K562 (cell line): ENCODE data around the gene CHDH. TPM values are rescaled to one million over a fixed set of nuclear protein-coding genes. Genes with fewer than 3 reads are reported as not detected.

ENCODE experiments used
- E2F4 ChIP-seq: sonication (generic); formaldehyde crosslinking; IDR thresholded peaks from 2 replicates; pipeline ENCODE4 v1.8.0; 2022; ENCODE audit warnings: mild to moderate bottlenecking, low read depth, missing genetic modification reagents
- ETV5 ChIP-seq: sonication (generic); formaldehyde crosslinking; IDR thresholded peaks from 2 replicates; pipeline ENCODE4 v1.4.0; 2020; ENCODE audit warnings: low read depth, mild to moderate bottlenecking, missing genetic modification reagents
- KDM5B ChIP-seq: fragments of 200-600 bp; sonication (generic); IDR thresholded peaks from 2 replicates; pipeline ENCODE4 v1.6.1; 2012; ENCODE audit warnings: low read depth, mild to moderate bottlenecking, moderate library complexity, low read length, control low read depth, inconsistent platforms; ENCODE audit not compliant: insufficient replicate concordance
- MAX ChIP-seq: sonication (generic); formaldehyde crosslinking; IDR thresholded peaks from 2 replicates; pipeline ENCODE4 v1.9.0; 2022; ENCODE audit warnings: mild to moderate bottlenecking, missing genetic modification reagents
- NONO ChIP-seq, 2 experiments: fragments of 200-400 bp in 1 of 2; fragments of 450-650 bp in 1 of 2; formaldehyde crosslinking in 1 of 2; IDR thresholded peaks; 2 replicates each; pipeline ENCODE4 v1.6.1; 2017; ENCODE audit warnings: low read depth in 2 of 2, mild to moderate bottlenecking in 2 of 2, moderate library complexity in 2 of 2, low read length in 1 of 2
- NR2C2 ChIP-seq, 2 experiments: fragments of 200-800 bp in 1 of 2; sonication (Bioruptor generic) in 1 of 2; sonication (generic) in 1 of 2; formaldehyde crosslinking in 1 of 2; IDR thresholded peaks; 2 replicates each; pipeline versions ENCODE4 v1.6.1 to v1.8.0; 2016 to 2022; ENCODE audit warnings: mild to moderate bottlenecking in 1 of 2, missing compliant biosample characterization in 1 of 2, missing genetic modification characterization in 1 of 2, missing genetic modification reagents in 1 of 2
- PHF8 ChIP-seq: fragments of 200-600 bp; sonication (generic); IDR thresholded peaks from 2 replicates; pipeline ENCODE4 v1.6.1; 2012; ENCODE audit warnings: mixed run types, mild to moderate bottlenecking, inconsistent platforms, low read length, moderate library complexity, borderline replicate concordance
- POLR2AphosphoS5 ChIP-seq: IDR thresholded peaks from 2 replicates; pipeline ENCODE4 v1.6.1; 2011; ENCODE audit warnings: mild to moderate bottlenecking, low read depth, low read length, moderate library complexity; ENCODE audit not compliant: control insufficient read depth, insufficient read depth
- RNF2 ChIP-seq: sonication (generic); IDR thresholded peaks from 2 replicates; pipeline ENCODE4 v1.6.1; 2016
- TAF1 ChIP-seq: IDR thresholded peaks from 2 replicates; pipeline ENCODE4 v1.6.1; 2011; ENCODE audit warnings: mild to moderate bottlenecking, low read length, moderate library complexity; ENCODE audit not compliant: insufficient read depth, control insufficient read depth, severe bottlenecking; ENCODE audit errors: extremely low read depth
- VEZF1 ChIP-seq: fragments of 200-800 bp; sonication (Bioruptor generic); IDR thresholded peaks from 2 replicates; pipeline ENCODE4 v1.6.1; 2017; ENCODE audit warnings: missing genetic modification characterization, missing compliant biosample characterization
- ZNF217 ChIP-seq: sonication (generic); formaldehyde crosslinking; IDR thresholded peaks from 2 replicates; pipeline ENCODE4 v1.8.0; 2022; ENCODE audit warnings: mild to moderate bottlenecking, missing genetic modification reagents
- ZNF639 ChIP-seq, 2 experiments: fragments of 200-800 bp in 1 of 2; sonication (Bioruptor generic) in 1 of 2; sonication (generic) in 1 of 2; formaldehyde crosslinking in 1 of 2; IDR thresholded peaks in 1 of 2; conservative IDR thresholded peaks in 1 of 2; 2 replicates each; pipeline versions ENCODE4 v1.5.0 to v1.6.1; 2016 to 2020; ENCODE audit warnings: missing compliant biosample characterization in 1 of 2, missing genetic modification characterization in 1 of 2, missing genetic modification reagents in 1 of 2
- polyA plus RNA-seq, 8 experiments: library from polyadenylated mRNA; depleted of rRNA in 4 of 8; stranded (reverse) in 5 of 8; unstranded in 3 of 8; fragments of >200 nt; fragmentation: Nextera tagmentation in 2 of 8; fragmentation: Illumina TruSeq in 1 of 8; extraction: Ambion mirVana in 2 of 8; extraction: Trizol in 1 of 8; gene quantifications; 2 replicates each; pipeline versions ENCODE4 v1.2.1 to v1.2.3, GENCODE V29; 2011 to 2014; ENCODE audit warnings: inconsistent platforms in 1 of 8, missing spikeins in 1 of 8
- total RNA-seq, 7 experiments: library from RNA; depleted of rRNA in 6 of 7; stranded (reverse); fragments of >200 nt in 6 of 7; fragmentation: Illumina TruSeq in 2 of 7; extraction: Trizol in 2 of 7; gene quantifications; 2 replicates each; pipeline versions ENCODE4 v1.2.1 to v1.2.3, GENCODE V29; 2011 to 2021; ENCODE audit warnings: low replicate concordance in 1 of 7

CHDH gene
- total and polyA plus RNA-seq, 9 of the 15 experiments (the other 6 are each of a cell fraction or from before 2014, with no cell fraction given): 0.06 to 1.9 (median 0.46) TPM

- TF ChIP-seq PHF8: peak; percentile 87; the same call in 1 of the 2 replicates
- TF ChIP-seq KDM5B: peak; percentile 50
- no peak for TF ChIP-seq MAX (CRISPR knock-in tag)
- no peak for TF ChIP-seq NR2C2 (CRISPR knock-in tag; IDR thresholded peaks at IDR 0.05)
- TF ChIP-seq NR2C2 (tag; IDR thresholded peaks at IDR 0.05): peak; percentile 93
- 0 out of 4 replicates have a peak, but pooled peaks of 1 of the 2 experiments have one; percentile 38 for TF ChIP-seq ZNF639 (CRISPR knock-in tag; conservative IDR thresholded peaks at IDR 0.05 in 1 of 2, IDR thresholded peaks at IDR 0.05 in 1 of 2)
- peak; percentile 61 for TF ChIP-seq POLR2AphosphoS5
- no peak for TF ChIP-seq E2F4 (CRISPR knock-in tag)
- peak; percentile 91 for TF ChIP-seq VEZF1 (CRISPR knock-in tag)
- TF ChIP-seq TAF1: peak; percentile 95
- no peak for TF ChIP-seq ZNF217 (CRISPR knock-in tag)
- TF ChIP-seq RNF2: no peak
- TF ChIP-seq ETV5 (CRISPR knock-in tag): peak; percentile 43; the same call in 1 of the 2 replicates
- no peak for TF ChIP-seq NONO (IDR thresholded peaks at IDR 0.05; ENCODE audit: low read depth in 2 of 2, low read length in 1 of 2)
These were observed 35.7 kb upstream of the CHDH start, which contains the start of gene ACTR8 (continued) for GRCh38 chr3:53881691-53882593.
